H1 (cell line): ENCODE data around the gene MCF2L2. TPM values are rescaled to one million over a fixed set of nuclear protein-coding genes. Genes with fewer than 3 reads are reported as not detected.

Experiments used
- CTCF ChIA-PET: fragments of 300-600 bp; sonication (Branson Sonifier 250); formaldehyde crosslinking; loops from one replicate; lab custom pipeline; 2021; ENCODE audit not compliant: partially characterized antibody; lab: Charles Lee
- POLR2A ChIA-PET: fragments of 300-600 bp; sonication (Branson Sonifier 250); formaldehyde crosslinking; loops from one replicate; lab custom pipeline; 2021; ENCODE audit warnings: inconsistent platforms; ENCODE audit not compliant: partially characterized antibody; lab: Charles Lee
- DNase-seq, 2 experiments: peaks; one replicate each; pipeline versions ENCODE4 v3.0.0 to v3.0.0-alpha.2; 2010 to 2022; ENCODE audit warnings: low spot score in 2 of 2, low read depth in 1 of 2, mixed read lengths in 1 of 2
- FAIRE-seq: peaks from 2 replicates; lab custom pipeline; 2011; peaks lifted over from hg19 to GRCh38; lab: Jason Lieb, UNC
- H2AFZ ChIP-seq: 2 replicates; pipeline ENCODE4 v1.8.1; 2012; ENCODE audit warnings: low read length, inconsistent platforms
- H2AK5ac ChIP-seq: 2 replicates; pipeline ENCODE4 v1.6.1; 2013; ENCODE audit warnings: low read depth, low read length
- H2BK120ac ChIP-seq: replicated peaks from 2 replicates; pipeline ENCODE3; 2013; ENCODE audit warnings: low read depth, low read length, inconsistent platforms
- H2BK12ac ChIP-seq: 2 replicates; pipeline ENCODE4 v1.6.1; 2013; ENCODE audit warnings: low read depth, low read length
- H2BK15ac ChIP-seq: 2 replicates; pipeline ENCODE4 v1.6.1; 2013; ENCODE audit warnings: low read length
- H2BK20ac ChIP-seq: 2 replicates; pipeline ENCODE4 v1.6.1; 2013; ENCODE audit warnings: low read length
- H2BK5ac ChIP-seq: 2 replicates; pipeline ENCODE4 v1.6.1; 2013; ENCODE audit warnings: low read depth, low read length
- H3K14ac ChIP-seq: 2 replicates; pipeline ENCODE4 v1.6.1; 2013; ENCODE audit warnings: inconsistent platforms; ENCODE audit not compliant: insufficient read length
- H3K18ac ChIP-seq: 2 replicates; pipeline ENCODE4 v1.6.1; 2013; ENCODE audit warnings: low read length; ENCODE audit errors: extremely low read depth
- H3K23ac ChIP-seq: 2 replicates; pipeline ENCODE4 v1.6.1; 2013; ENCODE audit warnings: inconsistent platforms; ENCODE audit not compliant: insufficient read length
- H3K23me2 ChIP-seq: 2 replicates; pipeline ENCODE4 v1.6.1; 2013; ENCODE audit warnings: low read depth, low read length
- H3K27ac ChIP-seq: 2 replicates; pipeline ENCODE4 v1.6.1; 2011; ENCODE audit warnings: low read depth, low read length, inconsistent platforms
- H3K27me3 ChIP-seq, 4 experiments: replicated peaks in 1 of 4; 1 replicate in 1 of 4; 2 replicates in 3 of 4; pipeline versions ENCODE4 v1.6.1 to v1.8.1; 2011 to 2013; ENCODE audit warnings: low read length in 3 of 4, mild to moderate bottlenecking in 3 of 4, inconsistent platforms in 2 of 4, mixed read lengths in 2 of 4, moderate library complexity in 1 of 4; ENCODE audit not compliant: control insufficient read depth in 3 of 4, insufficient read depth in 3 of 4; ENCODE audit errors: extremely low read depth in 1 of 4
- H3K36me3 ChIP-seq, 4 experiments: 2 replicates each; pipeline versions ENCODE4 v1.6.1 to v1.8.1; 2011 to 2013; ENCODE audit warnings: mild to moderate bottlenecking in 4 of 4, low read length in 3 of 4, moderate library complexity in 2 of 4, control low read depth in 1 of 4, inconsistent platforms in 1 of 4; ENCODE audit not compliant: insufficient read depth in 4 of 4, control insufficient read depth in 2 of 4
- H3K4ac ChIP-seq: replicated peaks from 2 replicates; pipeline ENCODE3; 2013; ENCODE audit warnings: low read length, low read depth, mixed read lengths, inconsistent platforms; ENCODE audit not compliant: insufficient read length
- H3K4me1 ChIP-seq, 4 experiments: replicated peaks in 1 of 4; 1 replicate in 1 of 4; 2 replicates in 3 of 4; pipeline versions ENCODE4 v1.6.1 to v1.8.1; 2011 to 2013; ENCODE audit warnings: low read length in 3 of 4, inconsistent platforms in 2 of 4, mixed read lengths in 1 of 4; ENCODE audit not compliant: insufficient read depth in 4 of 4, control insufficient read depth in 3 of 4
- H3K4me2 ChIP-seq, 2 experiments: 2 replicates each; pipeline versions ENCODE4 v1.6.1 to v1.8.1; 2011 to 2013; ENCODE audit warnings: low read depth in 2 of 2, low read length in 2 of 2, control low read depth in 1 of 2, inconsistent platforms in 1 of 2, mild to moderate bottlenecking in 1 of 2; ENCODE audit not compliant: insufficient read depth in 1 of 2
- H3K4me3 ChIP-seq, 4 experiments: fragments of 200-600, 300-600 bp in 1 of 4; sonication (generic), shearing (Covaris generic), sonication (Bioruptor Twin) in 1 of 4; 2 replicates each; pipeline versions ENCODE4 v1.5.1 to v1.8.1; 2011 to 2016; ENCODE audit warnings: low read length in 4 of 4, low read depth in 3 of 4, control low read depth in 2 of 4, inconsistent platforms in 2 of 4, mild to moderate bottlenecking in 2 of 4, mixed read lengths in 1 of 4, moderate library complexity in 1 of 4; ENCODE audit not compliant: insufficient read depth in 2 of 4; ENCODE audit errors: extremely low read depth in 1 of 4
- H3K56ac ChIP-seq: replicated peaks from 2 replicates; pipeline ENCODE3; 2013; ENCODE audit warnings: low read depth, mild to moderate bottlenecking, mixed read lengths, low read length, inconsistent platforms; ENCODE audit not compliant: insufficient read length
- H3K79me1 ChIP-seq: 2 replicates; pipeline ENCODE4 v1.6.1; 2013; ENCODE audit warnings: low read depth, low read length, control low read depth
- H3K79me2 ChIP-seq, 2 experiments: 2 replicates each; pipeline versions ENCODE4 v1.6.1 to v1.8.1; 2012 to 2013; ENCODE audit warnings: low read length in 2 of 2, mild to moderate bottlenecking in 2 of 2, inconsistent platforms in 1 of 2; ENCODE audit not compliant: insufficient read depth in 2 of 2, control insufficient read depth in 1 of 2
- H3K9ac ChIP-seq, 4 experiments: replicated peaks in 1 of 4; 1 replicate in 1 of 4; 2 replicates in 3 of 4; pipeline versions ENCODE4 v1.6.1 to v1.8.1; 2011 to 2013; ENCODE audit warnings: low read depth in 3 of 4, low read length in 3 of 4, control low read depth in 2 of 4, mild to moderate bottlenecking in 2 of 4, moderate library complexity in 2 of 4, inconsistent platforms in 1 of 4; ENCODE audit errors: extremely low read depth in 1 of 4
- H3K9me3 ChIP-seq, 2 experiments: 2 replicates each; pipeline versions ENCODE4 v1.6.1 to v1.8.1; 2012 to 2013; ENCODE audit warnings: mild to moderate bottlenecking in 2 of 2, moderate library complexity in 2 of 2, control low read depth in 1 of 2, inconsistent platforms in 1 of 2, low read depth in 1 of 2, low read length in 1 of 2, mixed read lengths in 1 of 2; ENCODE audit not compliant: insufficient read depth in 2 of 2
- H4K20me1 ChIP-seq, 2 experiments: replicated peaks in 1 of 2; 2 replicates each; pipeline versions ENCODE3 to v1.8.1; 2011 to 2013; ENCODE audit warnings: inconsistent platforms in 2 of 2, low read length in 2 of 2, mild to moderate bottlenecking in 1 of 2; ENCODE audit not compliant: insufficient read depth in 2 of 2, control insufficient read depth in 1 of 2
- H4K5ac ChIP-seq: 2 replicates; pipeline ENCODE4 v1.6.1; 2013; ENCODE audit warnings: low read length, low read depth, mixed read lengths, inconsistent platforms; ENCODE audit not compliant: insufficient read length
- H4K8ac ChIP-seq: 2 replicates; pipeline ENCODE4 v1.8.0; 2013; ENCODE audit warnings: mild to moderate bottlenecking, moderate library complexity, low read length, inconsistent platforms; ENCODE audit not compliant: insufficient read depth; ENCODE audit errors: extremely low read depth
- H4K91ac ChIP-seq: replicated peaks from 2 replicates; pipeline ENCODE3; 2013; ENCODE audit warnings: low read length, mixed read lengths, inconsistent platforms; ENCODE audit not compliant: insufficient read length
- ASH2L ChIP-seq: fragments of 200-600, 300-600 bp; sonication (generic); IDR thresholded peaks from one replicate; pipeline ENCODE4 v1.7.1; 2017; ENCODE audit warnings: low read length
- CHD1 ChIP-seq: IDR thresholded peaks from 2 replicates; pipeline ENCODE4 v1.6.1; 2012; ENCODE audit warnings: low read depth, low read length, improper control_type of control experiment
- CREB1 ChIP-seq: IDR thresholded peaks from 2 replicates; pipeline ENCODE4 v1.6.1; 2012; ENCODE audit warnings: inconsistent platforms
- FOSL1 ChIP-seq: IDR thresholded peaks from 2 replicates; pipeline ENCODE4 v1.6.1; 2011; ENCODE audit warnings: mild to moderate bottlenecking, low read depth, low read length, moderate library complexity; ENCODE audit not compliant: insufficient read depth
- HDAC6 ChIP-seq: IDR thresholded peaks from one replicate; pipeline ENCODE4 v1.7.1; 2012; ENCODE audit warnings: low read depth, mild to moderate bottlenecking, inconsistent platforms, low read length, moderate library complexity
- KDM1A ChIP-seq: fragments of 200-600, 300-600 bp; sonication (generic); IDR thresholded peaks from 2 replicates; pipeline ENCODE4 v1.7.1; 2016; ENCODE audit warnings: mild to moderate bottlenecking, low read length, borderline replicate concordance
- POLR2A ChIP-seq, 2 experiments: IDR thresholded peaks; 1 replicate in 1 of 2; 2 replicates in 1 of 2; pipeline ENCODE4 v1.6.1; 2011; ENCODE audit warnings: low read depth in 2 of 2, low read length in 2 of 2, mild to moderate bottlenecking in 2 of 2; ENCODE audit errors: control extremely low read depth in 1 of 2
- POU5F1 ChIP-seq: IDR thresholded peaks from 2 replicates; pipeline ENCODE4 v1.6.1; 2011; ENCODE audit warnings: low read depth, mild to moderate bottlenecking, low read length, moderate library complexity
- RBBP5 ChIP-seq: IDR thresholded peaks from 2 replicates; pipeline ENCODE4 v1.7.1; 2012; ENCODE audit warnings: low read depth, mild to moderate bottlenecking, inconsistent platforms, low read length, moderate library complexity, borderline replicate concordance
- SP1 ChIP-seq: IDR thresholded peaks from 2 replicates; pipeline ENCODE4 v1.6.1; 2011; ENCODE audit warnings: low read depth, low read length
- SRF ChIP-seq: IDR thresholded peaks from 2 replicates; pipeline ENCODE4 v1.6.1; 2011; ENCODE audit warnings: mild to moderate bottlenecking, low read depth, low read length, moderate library complexity
- TEAD4 ChIP-seq: IDR thresholded peaks from 2 replicates; pipeline ENCODE4 v1.6.1; 2012; ENCODE audit warnings: low read depth, low read length, inconsistent platforms, mixed read lengths
- WGBS, 2 experiments: shearing (Covaris generic) in 1 of 2; methylation state at CpG; one replicate each; pipeline versions ENCODE4 v1.1.6 to v1.1.7; 2013 to 2015; ENCODE audit warnings: low lambda C conversion rate in 2 of 2, mixed read lengths in 2 of 2, inconsistent platforms in 1 of 2, low coverage in 1 of 2, missing lambda C conversion rate in 1 of 2; ENCODE audit not compliant: insufficient replicate concordance in 2 of 2, insufficient coverage in 1 of 2, insufficient read length in 1 of 2; ENCODE audit errors: extremely low coverage in 1 of 2, missing lambda C conversion rate in 1 of 2; 5-methylcytosine and 5-hydroxymethylcytosine counted together
- polyA plus RNA-seq, 7 experiments: library from polyadenylated mRNA; depleted of rRNA in 3 of 7; stranded (reverse) in 5 of 7; unstranded in 2 of 7; fragments of >200 nt in 5 of 7; fragments of 200-250 nt in 2 of 7; gene quantifications; 1 replicate in 5 of 7; 2 replicates in 1 of 7; 4 replicates in 1 of 7; pipeline versions ENCODE4 v1.2.1 to v1.2.3, GENCODE V29; 2011 to 2013; ENCODE audit warnings: missing spikeins in 2 of 7, mixed read lengths in 2 of 7
- total RNA-seq: library from RNA; stranded (reverse); fragmentation: NEBNext Ultra II Directional; extraction: Animal tissue kit (Norgen Biotek cat#: 25700); gene quantifications from 2 replicates; pipeline ENCODE4 v1.2.1, GENCODE V29; 2021

The MCF2L2 gene
- total and polyA plus RNA-seq, 2 of the 8 experiments (the other 6 are each of a cell fraction or from before 2014, with no cell fraction given) = 4.1 to 13.7 TPM

DNA sequence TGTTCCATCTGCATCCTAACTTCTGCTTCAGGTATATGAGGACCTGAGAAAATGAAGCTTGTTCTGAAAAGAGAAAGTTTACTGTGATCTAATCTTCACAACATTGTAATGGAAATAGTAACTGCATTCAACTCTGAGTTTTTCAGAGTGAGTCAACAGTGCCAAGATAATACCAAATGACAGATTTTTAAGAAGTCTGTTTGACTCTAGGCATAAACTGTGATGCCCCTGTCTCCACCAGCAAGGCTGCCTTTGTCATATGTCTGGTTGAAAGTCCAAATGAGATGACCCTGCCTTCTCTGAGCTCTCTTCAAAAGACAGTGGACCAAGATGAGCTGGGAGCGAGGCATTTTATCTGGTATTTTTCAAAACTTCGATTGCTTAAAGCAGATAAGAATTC, 220.2 kb downstream of the MCF2L2 start:
- Histone ChIP-seq H3K9ac (no peak overlapping the region), H3K23me2 (no peaks in the 10 kb centered on the region), H3K18ac (no peak overlapping the region), H2BK120ac (no peak overlapping the region), H3K4me1 (0 out of 7 replicates have a peak, but pooled peaks cover 0 to 3% (median 0%) of the 10 kb centered on the region in 4 experiments), H4K5ac (no peak overlapping the region), H2BK20ac (no peak overlapping the region), H4K20me1 (no peaks in the 10 kb centered on the region), H3K23ac (no peak overlapping the region), H3K56ac (no peak overlapping the region), H3K36me3 (no peaks in the 10 kb centered on the region; a peak in 1 of 8 replicates), H3K79me1 (no peaks in the 10 kb centered on the region), H3K27ac (no peak overlapping the region), H2BK5ac (no peak overlapping the region), H3K9me3 (no peaks in the 10 kb centered on the region), H3K4me2 (no peak overlapping the region), H3K4me3 (no peak overlapping the region), H2BK12ac (no peak overlapping the region), H4K91ac (no peak overlapping the region), H3K27me3 (no peaks in the 10 kb centered on the region), H2AFZ (no peak overlapping the region), H3K79me2 (no peaks in the 10 kb centered on the region), H3K4ac (no peak overlapping the region), H2AK5ac (no peak overlapping the region), H4K8ac (no peak overlapping the region), H2BK15ac (no peak overlapping the region), H3K14ac (no peak overlapping the region)
- FAIRE-seq = no peak
- no peak for DNase-seq
- 98% methylated on average over 2 of the region's 2 CpGs; no CpG with 5 or more reads in 1 of the 2 experiments for WGBS, 2 experiments
- ChIA-PET POLR2A (no interaction called here), CTCF (interaction anchor here (0.6 to 2.4 kb wide), 7 partner anchors 13 to 407 kb away, joined by 3 to 12 read pairs (median 3); no protein-coding TSS in a partner anchor)
- no peak for TF ChIP-seq ASH2L
- no peak for TF ChIP-seq CREB1
- no peak for TF ChIP-seq POLR2A (IDR thresholded peaks at IDR 0.05; ENCODE audit: control extremely low read depth in 1 of 2, low read depth in 2 of 2, low read length in 2 of 2)
- no peak for TF ChIP-seq RBBP5
- no peak for TF ChIP-seq SRF
- no peak for TF ChIP-seq FOSL1
- no peak for TF ChIP-seq HDAC6
- TF ChIP-seq CHD1 = no peak
- TF ChIP-seq TEAD4 = no peak
- no peak for TF ChIP-seq SP1
- TF ChIP-seq POU5F1 = no peak
- TF ChIP-seq KDM1A = no peak
